OCI-LY3 (cell line): ENCODE data around the gene FCHSD2.

Experiments
- H2AFZ ChIP-seq: fragments of 200-600, 300-600 bp; shearing (Covaris generic); 2 replicates; pipeline ENCODE4 v1.6.0; 2014; ENCODE audit warnings: antibody characterized with exemption, low read depth, low read length
- H3K27ac ChIP-seq: fragments of 200-600, 300-600 bp; sonication (generic); 2 replicates; pipeline ENCODE4 v1.5.1; 2014; ENCODE audit warnings: mild to moderate bottlenecking, low read length, moderate library complexity, mixed read lengths
- H3K27me3 ChIP-seq: fragments of 200-600, 300-600 bp; sonication (generic); 2 replicates; pipeline ENCODE4 v1.6.1; 2014; ENCODE audit warnings: low read depth, low read length, mixed read lengths
- H3K36me3 ChIP-seq: fragments of 200-600, 300-600 bp; sonication (generic); replicated peaks from 2 replicates; pipeline ENCODE3; 2014; ENCODE audit warnings: low read depth, low read length, mixed read lengths
- H3K4me1 ChIP-seq: fragments of 300-600, 200-600 bp; sonication (generic); 2 replicates; pipeline ENCODE4 v1.6.1; 2014; ENCODE audit warnings: low read length, mixed read lengths
- H3K4me2 ChIP-seq: fragments of 200-600, 300-600 bp; sonication (generic); 2 replicates; pipeline ENCODE4 v1.6.1; 2014; ENCODE audit warnings: low read length, mixed read lengths
- H3K4me3 ChIP-seq: fragments of 300-600, 200-600 bp; sonication (generic); 2 replicates; pipeline ENCODE4 v1.5.1; 2014; ENCODE audit warnings: antibody characterized with exemption, mild to moderate bottlenecking, low read length, moderate library complexity
- H3K79me2 ChIP-seq: fragments of 300-600, 200-600 bp; shearing (Covaris generic); 2 replicates; pipeline ENCODE4 v1.6.1; 2014; ENCODE audit warnings: mild to moderate bottlenecking, low read length, mixed read lengths
- H3K9ac ChIP-seq: fragments of 300-600, 200-600 bp; shearing (Covaris generic); 2 replicates; pipeline ENCODE4 v1.6.0; 2014; ENCODE audit warnings: mild to moderate bottlenecking, low read length, moderate library complexity
- H3K9me3 ChIP-seq: fragments of 200-600, 300-600 bp; shearing (Covaris generic); 2 replicates; pipeline ENCODE4 v1.6.1; 2014; ENCODE audit warnings: low read length, mixed read lengths; ENCODE audit not compliant: insufficient read depth
- H4K20me1 ChIP-seq: fragments of 200-600, 300-600 bp; sonication (generic); 2 replicates; pipeline ENCODE4 v1.6.1; 2016; ENCODE audit warnings: low read length, mixed read lengths; ENCODE audit not compliant: insufficient read depth
- CTCF ChIP-seq: fragments of 200-600, 300-600 bp; sonication (generic); IDR thresholded peaks from 2 replicates; pipeline ENCODE4 v1.5.1; 2014; ENCODE audit warnings: antibody characterized with exemption, low read length, low read depth
- EZH2phosphoT487 ChIP-seq: fragments of 200-600 bp; shearing (Covaris generic); IDR thresholded peaks from 2 replicates; pipeline ENCODE4 v1.6.1; 2018; ENCODE audit warnings: antibody characterized with exemption, mixed run types, low read depth

Gene FCHSD2

DNA sequence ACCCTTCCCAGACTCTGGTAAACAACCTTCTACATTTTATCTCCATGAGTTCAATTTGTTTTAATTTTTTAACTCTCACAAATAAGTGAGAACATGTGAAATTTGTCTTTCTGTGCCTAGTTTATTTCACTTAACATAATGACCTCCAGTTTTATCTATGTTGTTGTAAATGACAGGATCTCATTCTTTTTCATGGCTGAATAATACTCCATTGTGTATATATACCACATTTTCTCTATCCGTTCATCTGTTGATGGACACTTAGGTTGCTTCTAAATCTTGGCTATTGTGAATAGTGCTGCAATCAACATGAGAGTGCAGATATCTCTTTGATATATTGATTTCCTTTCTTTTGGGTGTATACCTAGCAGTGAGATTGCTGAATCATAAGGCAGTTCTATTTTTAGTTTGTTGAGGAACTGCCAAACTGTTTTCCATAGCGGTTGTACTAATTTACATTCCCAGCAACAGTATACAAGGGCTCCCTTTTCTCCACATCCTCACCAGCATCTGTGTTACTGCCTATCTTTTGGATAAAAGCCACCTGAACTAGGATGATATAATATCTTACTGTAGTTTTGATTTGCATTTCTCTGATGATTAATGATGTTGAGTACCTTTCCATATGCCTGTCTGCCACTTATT lies 234.0 kb downstream of the FCHSD2 start:
- Histone ChIP-seq H2AFZ (no peak overlapping the region), H4K20me1 (peaks cover 15% of the 10 kb centered on the region), H3K4me3 (no peak overlapping the region), H3K4me1 (no peaks in the 10 kb centered on the region), H3K36me3 (peaks cover 50% of the 10 kb centered on the region), H3K27ac (no peak overlapping the region), H3K9me3 (peaks cover 18% of the 10 kb centered on the region; the same call in 1 of the 2 replicates), H3K27me3 (no peaks in the 10 kb centered on the region), H3K9ac (no peak overlapping the region), H3K79me2 (peaks cover 51% of the 10 kb centered on the region), H3K4me2 (no peak overlapping the region)
- TF ChIP-seq CTCF (no peak), EZH2phosphoT487 (no peak)

GRCh38 chr11:72904016-72904415 lies 238.1 kb downstream of the FCHSD2 start:
- H3K4me3 ChIP-seq, result no peak overlapping the region
- H3K4me2 ChIP-seq, result no peak overlapping the region
- TF ChIP-seq CTCF (no peak), EZH2phosphoT487 (no peak)
- no peak overlapping the region for H3K27ac ChIP-seq
- H3K4me1 ChIP-seq, result no peaks in the 10 kb centered on the region
- peaks cover 51% of the 10 kb centered on the region for H3K36me3 ChIP-seq
- H3K27me3 ChIP-seq, result no peaks in the 10 kb centered on the region
- H3K9me3 ChIP-seq, result no peaks in the 10 kb centered on the region
- peaks cover 15% of the 10 kb centered on the region for H4K20me1 ChIP-seq
- H3K9ac ChIP-seq, result no peak overlapping the region
- H2AFZ ChIP-seq, result no peak overlapping the region
- peaks cover 30% of the 10 kb centered on the region for H3K79me2 ChIP-seq

GRCh38 chr11:72901374-72901773 lies 240.7 kb downstream of the FCHSD2 start:
- Histone ChIP-seq H2AFZ (no peak overlapping the region), H3K36me3 (peaks cover 49% of the 10 kb centered on the region), H3K4me2 (no peak overlapping the region), H3K9me3 (no peaks in the 10 kb centered on the region), H3K4me3 (no peak overlapping the region), H3K27me3 (no peaks in the 10 kb centered on the region), H3K4me1 (no peaks in the 10 kb centered on the region), H4K20me1 (peaks cover 15% of the 10 kb centered on the region), H3K79me2 (peaks cover 22% of the 10 kb centered on the region), H3K27ac (no peak overlapping the region), H3K9ac (no peak overlapping the region)
- TF ChIP-seq CTCF (no peak), EZH2phosphoT487 (no peak)

DNA sequence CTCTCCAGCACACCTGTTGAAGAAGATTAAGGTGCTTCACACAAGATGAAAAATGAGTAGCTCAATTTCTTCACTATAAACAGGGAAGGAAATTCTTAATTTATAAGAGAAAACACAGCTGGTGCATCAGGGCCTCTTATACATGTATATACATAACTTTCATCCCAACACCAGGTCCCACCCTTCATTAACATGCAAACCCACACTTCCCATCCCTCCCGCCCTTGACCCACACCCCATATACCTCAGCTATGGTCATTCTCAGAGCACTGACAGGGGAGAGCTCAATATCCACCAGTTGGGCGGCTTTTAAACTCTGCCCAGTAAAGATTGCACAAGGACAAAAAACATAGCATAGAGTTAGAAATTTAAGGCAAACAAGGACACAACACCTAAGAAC lies 242.1 kb downstream of the FCHSD2 start:
- Histone ChIP-seq H2AFZ (no peak overlapping the region), H3K36me3 (peaks cover 62% of the 10 kb centered on the region), H3K27me3 (no peaks in the 10 kb centered on the region), H3K9me3 (no peaks in the 10 kb centered on the region), H3K4me3 (no peak overlapping the region), H3K9ac (no peak overlapping the region), H3K4me1 (no peaks in the 10 kb centered on the region), H4K20me1 (peaks cover 24% of the 10 kb centered on the region), H3K79me2 (peaks cover 33% of the 10 kb centered on the region), H3K27ac (no peak overlapping the region), H3K4me2 (no peak overlapping the region)
- TF ChIP-seq CTCF, result no peak
- no peak for TF ChIP-seq EZH2phosphoT487
